NCI-H1417 (cell line): Measurements from ENCODE around the gene RORB.

Experiments used
- DNase-seq, 3 experiments: peaks; one replicate each; lab custom pipeline; 2025; lab: John Stamatoyannopoulos, UW

Gene RORB

DNA sequence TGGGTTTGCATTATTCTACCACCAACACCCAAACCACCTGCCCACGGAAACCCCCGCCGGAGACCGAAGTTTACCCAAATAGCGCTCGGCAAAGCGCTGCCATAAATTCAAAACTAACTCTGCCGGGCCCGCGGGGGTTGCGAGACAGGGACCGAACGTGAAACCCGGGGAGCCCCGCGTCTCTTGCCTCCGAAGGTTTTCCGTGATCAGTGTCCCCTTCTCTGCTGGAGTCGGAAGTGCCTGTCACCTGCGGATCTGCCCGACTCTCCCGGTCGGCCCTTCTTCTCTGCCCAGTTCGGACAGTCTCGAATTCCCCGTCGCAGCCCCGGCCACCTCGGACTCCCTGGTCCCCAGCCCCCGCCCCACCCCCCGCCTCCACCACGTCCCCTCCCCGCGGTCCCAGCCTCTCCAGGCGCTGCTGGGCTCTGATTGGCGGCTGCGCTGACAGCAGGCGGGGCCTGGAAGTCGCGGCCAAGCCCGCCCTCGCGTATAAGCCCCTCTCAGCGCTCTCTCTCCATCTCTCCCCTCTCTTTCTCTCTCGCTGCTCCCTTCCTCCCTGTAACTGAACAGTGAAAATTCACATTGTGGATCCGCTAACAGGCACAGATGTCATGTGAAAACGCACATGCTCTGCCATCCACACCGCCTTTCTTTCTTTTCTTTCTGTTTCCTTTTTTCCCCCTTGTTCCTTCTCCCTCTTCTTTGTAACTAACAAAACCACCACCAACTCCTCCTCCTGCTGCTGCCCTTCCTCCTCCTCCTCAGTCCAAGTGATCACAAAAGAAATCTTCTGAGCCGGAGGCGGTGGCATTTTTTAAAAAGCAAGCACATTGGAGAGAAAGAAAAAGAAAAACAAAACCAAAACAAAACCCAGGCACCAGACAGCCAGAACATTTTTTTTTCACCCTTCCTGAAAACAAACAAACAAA, at the start of gene RORB:
TSS of gene RORB (plus strand) at position 517 of the 929 bp plus-strand sequence. CDS start 642 bp downstream, outside the sequence.
- peak; percentile 39 to 66 (median 44) for DNase-seq

DNA sequence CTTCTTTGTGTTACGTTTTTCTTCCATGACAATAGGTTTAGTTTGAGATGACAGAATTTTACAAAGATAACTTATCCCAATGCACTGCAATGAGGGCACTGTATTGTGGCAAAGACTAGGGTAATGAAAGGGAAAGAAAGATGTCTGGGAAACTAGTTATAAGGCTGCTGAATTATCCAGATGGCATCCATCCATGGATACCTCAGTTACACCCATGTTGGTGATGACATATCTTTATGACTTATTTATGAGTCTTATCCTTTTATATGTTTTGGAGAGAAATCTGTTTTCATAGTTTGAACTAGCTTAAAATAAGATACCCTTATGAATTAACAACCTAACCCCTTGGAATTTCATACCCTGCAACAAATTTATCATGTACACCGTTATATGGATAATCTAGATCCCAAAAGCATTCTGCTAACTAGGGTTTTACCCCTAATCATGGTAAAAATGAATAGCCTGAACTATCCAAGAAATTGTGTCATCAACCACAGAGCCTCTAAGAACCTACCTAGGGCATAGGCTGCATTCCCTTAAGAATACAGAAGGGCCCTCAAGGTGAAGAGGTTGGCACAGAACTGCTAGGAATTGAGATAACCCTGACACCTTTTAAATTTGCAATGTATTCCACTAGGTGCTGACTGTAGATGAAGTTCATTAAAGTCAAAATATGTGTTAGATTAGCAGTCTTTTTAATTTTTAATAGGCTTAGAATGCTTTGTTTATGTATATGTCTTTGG, 49.5 kb upstream of the RORB start:
- no peak for DNase-seq

DNA sequence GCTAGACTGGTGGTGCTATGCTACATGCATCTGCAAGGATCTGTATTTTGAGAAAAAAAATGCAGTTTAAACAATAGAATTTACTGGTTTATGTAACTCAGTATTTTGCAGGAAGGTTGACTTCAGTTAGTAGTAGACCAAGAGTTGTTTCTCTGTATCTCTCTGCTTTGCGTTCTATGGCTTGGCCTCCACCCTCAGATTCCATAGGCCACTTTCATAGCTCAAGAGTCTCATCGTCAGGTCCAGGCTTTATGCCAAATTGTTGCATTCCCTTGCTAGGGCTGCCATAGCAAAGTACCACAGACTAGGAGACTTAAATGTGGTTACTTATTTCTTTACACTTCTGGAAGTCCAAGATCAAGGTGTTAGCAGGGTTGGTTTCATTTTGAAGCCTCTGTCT, 48.1 kb upstream of the RORB start:
- DNase-seq: no peak

DNA sequence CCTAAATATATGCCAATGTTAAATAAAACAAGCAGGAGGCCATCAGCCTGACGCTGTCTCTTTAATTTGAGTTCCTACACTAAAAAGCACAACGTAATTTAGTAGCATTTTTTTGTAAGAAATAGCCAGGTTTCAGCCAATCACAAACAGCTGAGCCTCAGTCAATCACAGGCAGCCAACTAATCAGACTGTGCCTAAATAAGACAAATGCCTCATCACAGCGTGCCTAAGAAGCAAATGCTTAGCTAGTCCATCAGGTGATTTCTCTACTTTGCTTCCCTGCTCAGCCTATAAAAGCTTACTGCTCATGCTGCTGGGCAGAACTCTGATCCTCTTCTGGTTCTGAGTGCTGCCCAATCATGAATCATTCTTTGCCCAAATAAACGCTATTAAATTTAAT, 38.3 kb upstream of the RORB start:
- no peak for DNase-seq

DNA sequence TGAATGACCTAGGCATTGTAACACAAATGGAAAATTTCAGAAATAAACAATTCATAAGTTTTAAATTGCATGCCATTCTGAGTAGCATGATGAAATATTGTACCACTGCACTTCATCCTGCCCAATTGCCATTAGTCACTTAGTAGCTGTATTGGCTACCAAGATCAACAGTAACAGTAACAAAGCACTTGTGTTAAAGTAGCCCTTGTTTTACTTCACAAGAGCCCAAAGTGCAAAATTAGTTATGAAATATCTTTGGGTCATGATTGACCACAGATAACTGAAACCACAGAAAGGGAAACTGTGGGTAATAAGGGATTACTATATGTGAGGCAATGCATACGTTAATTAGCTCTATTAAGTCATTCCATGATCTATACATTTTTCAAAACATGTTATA, 33.3 kb upstream of the RORB start:
- no peak for DNase-seq

DNA sequence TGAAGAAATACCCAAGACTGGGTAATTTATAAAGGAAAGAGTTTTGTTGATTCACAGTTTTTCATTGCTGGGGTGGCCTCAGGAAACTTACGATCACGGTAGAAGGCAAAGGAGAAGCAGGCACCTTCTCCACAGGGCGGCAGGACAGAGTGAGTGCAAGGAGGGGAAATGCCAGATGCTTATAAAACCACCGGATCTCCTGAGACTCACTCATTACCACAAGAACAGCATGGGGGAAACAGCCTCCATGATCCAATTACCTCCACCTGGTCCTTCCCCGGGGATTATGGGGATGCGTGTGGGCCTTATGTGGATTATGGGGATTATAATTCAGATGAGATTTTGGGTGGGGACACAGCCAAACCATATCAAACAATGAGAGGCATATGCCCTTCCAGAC, 18.5 kb upstream of the RORB start:
- DNase-seq: no peak

DNA sequence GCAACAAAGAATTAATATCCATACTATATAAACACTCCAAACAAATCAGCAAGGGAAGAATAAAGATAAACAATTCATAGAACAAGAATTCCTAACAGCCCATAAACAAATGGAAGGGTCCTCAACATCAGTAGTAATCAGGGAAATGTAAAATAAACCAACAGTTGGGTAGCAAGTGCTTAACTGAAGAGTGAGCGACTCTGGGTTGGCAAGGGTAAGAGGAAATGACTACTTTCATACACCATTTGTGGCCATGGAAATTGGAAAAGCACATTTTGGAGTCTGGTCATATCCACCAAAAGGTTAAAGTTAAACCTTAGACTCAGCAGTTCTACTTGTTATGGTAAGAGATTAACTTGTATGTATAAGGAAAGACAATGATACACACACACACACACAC, 17.4 kb upstream of the RORB start:
- DNase-seq: no peak

DNA sequence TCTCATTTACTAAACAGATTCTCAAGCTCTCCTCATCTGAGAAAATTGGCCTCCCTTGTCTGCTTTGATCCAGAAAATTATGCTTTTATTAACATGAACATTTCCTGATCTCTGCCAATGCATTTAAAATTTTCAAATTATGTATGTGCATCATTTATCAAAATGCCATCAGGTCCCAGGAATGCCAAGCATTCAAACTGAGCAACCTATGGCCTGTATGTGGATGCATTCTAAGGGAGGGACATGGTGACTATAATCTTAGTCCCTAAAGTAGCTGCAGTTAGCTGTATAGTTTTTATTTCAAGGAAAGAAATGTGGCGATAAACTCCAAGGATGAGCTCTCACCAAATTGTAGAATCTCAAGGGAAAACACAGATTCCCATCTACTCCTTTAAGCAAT, 9.7 kb upstream of the RORB start:
- DNase-seq: no peak

DNA sequence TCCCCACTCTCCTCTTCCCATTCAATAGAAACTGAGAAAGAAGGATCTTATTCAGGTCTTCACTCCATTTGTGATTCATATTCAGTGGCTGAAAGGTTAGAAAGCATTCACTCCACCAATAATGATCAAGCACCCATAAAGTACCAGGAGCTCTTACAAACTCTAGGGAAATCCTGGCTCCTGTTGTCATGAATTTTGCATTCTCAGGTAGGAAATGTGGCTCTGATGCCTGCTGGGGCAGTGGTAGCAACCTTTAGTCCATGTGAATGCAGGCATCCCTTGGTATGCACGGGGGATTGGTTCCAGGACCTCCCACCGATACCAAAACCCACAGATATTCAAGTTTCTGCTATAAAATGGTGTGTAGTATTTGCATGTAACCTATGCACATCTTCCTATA, 3.6 kb upstream of the RORB start:
- no peak for DNase-seq

DNA sequence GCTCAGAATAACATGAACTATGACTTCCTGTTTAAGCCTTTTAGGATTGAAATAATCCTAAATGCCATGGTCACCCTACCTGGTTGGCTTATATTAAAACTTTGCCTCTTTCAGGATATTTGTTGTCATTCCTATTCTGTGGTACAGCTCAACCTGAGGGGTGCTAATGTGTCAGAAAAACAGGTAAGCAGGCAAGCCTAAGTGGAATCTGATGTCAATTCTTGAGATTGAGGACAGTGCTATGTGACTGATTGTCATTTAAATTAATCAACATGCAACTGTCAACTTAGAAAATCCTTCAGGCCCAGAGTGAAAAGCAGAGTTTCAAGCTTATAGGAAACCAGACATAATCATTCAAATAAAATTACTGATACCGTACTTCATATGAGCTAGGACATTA, 2.6 kb upstream of the RORB start:
- no peak for DNase-seq

DNA sequence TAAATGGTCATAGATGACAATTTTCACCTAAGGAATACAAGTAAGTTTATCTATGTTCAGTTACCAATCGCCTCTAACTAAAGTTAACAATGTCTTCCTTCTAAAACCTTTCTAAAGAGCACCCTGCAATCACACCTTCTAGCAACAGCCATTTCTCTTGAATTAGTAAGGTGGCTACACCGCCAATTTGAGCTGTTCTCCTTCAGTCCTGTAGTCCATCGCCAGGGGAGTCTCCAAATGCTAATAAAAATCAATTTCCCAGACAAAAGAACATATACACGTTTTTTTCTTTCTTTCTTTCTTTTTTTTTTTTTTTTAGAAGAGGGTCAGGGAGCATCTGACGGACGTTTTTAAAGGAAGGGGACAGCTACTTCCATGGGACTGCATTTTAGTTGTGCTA, 729 bp upstream of the RORB start:
- DNase-seq: no peak

DNA sequence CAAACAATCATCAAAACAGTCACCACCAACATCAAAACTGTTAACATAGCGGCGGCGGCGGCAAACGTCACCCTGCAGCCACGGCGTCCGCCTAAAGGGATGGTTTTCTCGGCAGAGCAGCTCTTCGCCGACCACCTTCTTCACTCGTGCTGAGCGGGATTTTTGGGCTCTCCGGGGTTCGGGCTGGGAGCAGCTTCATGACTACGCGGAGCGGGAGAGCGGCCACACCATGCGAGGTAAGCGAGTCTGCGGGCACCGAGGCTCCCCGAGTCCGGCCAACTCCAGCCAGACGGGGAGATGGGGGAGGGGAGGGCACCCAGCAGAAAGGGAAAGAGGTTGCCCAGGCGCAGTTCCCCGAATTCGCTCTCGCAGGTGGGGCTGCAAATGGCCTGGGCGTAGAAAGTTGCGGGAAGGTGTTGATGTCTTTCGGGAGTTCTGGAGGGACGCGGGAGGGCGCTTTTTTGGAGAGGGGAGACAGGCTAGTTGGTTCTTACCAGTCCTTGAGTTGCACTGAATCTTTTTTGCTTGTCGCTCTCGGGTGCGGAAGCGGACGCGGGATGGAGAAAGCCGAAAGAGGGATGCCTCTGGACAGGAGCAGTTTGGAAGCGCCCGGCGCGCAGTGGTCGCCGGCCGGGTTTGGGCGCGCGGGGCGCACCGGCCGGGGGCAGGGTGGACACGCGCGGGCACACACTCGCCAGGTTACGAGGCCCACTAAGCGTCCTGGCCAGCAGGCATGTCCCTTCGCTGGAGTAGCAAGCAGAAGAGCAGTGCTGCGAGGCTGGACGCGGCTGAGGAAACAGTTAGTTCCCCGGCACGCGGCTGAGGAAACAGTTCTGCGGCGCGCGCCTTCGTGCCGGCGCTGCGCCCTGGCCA, 849 bp downstream of the RORB start:
- peak in 2 of 3 experiments; percentile 41 to 52 for DNase-seq

DNA sequence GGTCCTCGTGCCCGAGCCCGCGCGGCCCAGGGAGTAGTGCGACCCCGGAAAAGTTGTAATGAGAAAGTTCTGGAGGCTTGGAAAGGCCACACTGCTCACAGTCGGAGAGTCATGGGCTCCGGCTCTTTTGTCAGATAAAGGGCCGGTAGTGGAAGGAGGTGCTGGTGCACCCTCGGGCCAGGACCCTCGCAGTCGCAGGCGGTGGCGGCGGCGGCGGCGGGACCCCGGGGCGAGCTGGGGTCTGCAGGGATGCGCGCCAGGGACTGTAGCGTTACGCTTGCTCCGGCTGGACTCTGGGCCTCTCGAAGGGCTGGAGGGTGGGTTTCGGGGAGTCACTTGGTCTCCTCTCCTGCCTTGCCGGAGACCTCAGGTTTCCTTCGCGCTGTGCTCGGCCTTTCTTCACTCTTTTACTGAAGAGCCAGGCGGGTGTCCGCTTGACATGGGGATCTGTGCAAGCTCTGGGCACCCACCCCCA, 1.5 kb downstream of the RORB start:
- DNase-seq: no peak

DNA sequence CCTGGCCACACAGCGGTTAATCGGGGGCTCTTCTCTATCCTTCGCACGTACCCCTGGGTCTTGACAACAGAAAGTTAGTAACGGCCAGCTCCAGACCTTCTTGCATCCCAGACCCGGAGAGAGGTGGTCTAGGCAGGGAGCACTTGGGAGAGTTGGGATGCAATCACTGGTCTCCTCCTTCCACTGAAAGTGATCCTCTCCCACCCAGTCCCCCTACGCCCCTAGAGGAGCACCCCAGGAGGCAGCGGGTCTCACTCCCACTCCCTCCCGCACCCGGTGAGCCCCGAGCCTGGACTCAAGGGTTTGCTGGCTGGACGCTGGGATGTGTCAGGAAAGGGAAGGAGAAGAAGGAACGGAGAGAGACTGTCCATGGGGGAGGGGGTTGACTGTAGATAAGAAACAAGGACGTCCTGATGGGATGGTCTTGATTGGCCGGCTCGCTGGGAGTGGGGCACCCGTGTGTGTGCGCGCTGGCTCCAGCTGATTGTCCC, 2.0 kb downstream of the RORB start:
- DNase-seq: no peak

DNA sequence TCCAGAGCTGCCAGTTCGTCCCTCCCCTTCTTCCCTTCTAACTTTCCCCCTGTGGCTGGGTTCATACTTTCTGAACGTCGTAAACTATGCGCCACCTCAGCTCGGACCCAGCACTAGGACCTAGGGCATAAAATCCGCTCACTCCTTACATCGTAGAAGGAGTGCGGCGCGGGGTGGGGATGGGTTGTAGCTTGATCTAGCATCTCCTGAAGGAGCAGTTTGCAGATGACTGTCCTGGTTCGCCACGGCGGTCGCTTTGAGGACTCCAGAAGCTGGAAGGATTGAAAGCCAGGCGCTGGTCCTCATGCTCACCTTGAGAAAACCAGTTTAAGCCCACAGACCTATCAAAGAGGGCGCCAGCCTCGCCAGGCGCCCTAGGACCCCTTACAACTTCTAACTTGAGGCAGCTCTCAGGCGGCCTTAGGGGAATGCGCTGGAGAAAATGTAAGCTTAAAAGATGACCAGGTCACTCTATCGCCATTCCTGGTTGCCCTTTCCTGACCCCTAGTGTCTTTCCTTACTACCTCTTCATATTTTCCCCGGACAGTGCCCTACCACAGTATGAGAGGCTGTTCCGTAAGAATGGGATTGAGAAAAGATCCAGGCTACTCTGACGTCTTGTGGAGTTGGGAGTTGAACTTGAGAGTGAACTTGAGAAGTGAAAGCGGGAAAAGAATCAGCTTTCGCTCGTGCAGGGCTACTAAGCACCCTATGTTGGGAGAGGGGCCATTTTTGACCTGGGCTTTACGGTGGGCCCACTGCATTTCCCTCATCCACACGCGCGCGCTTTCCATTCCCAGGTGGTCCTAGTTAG, 2.8 kb downstream of the RORB start:
- DNase-seq: no peak

DNA sequence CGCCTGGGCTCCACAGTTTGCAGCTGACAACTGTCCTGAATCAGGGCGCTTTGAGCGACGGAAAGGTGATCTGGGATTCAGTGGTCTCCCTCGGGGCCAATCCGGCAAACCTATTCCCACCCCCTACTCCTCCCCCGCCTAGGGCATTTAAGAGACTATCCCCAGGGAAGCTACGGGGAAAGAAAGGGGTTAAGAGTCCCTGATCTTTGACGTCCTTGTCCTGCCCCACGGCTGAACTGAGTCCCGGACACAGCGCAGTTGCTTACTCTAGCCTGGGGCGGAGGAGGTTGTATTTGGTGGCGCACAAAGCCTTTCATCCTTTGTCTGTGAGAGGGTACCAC, 3.4 kb downstream of the RORB start:
- no peak for DNase-seq

DNA sequence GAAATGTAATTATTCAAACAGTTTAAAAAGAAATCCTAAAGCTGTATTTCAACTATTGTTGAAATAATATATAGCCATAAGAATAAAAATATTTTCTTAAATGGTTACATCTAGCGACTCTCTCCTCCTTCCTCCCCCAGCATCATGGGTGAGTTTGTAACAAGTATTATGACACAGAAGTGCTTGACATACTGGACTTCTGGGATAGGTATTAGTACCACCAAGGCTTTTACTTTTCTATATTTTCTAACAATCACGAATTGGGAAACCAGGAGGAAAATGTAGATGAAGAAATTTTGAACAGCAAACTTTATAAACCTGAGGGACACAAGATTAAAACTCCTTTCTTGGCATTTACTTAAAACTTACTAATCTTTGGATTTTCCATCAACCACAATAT, 4.4 kb downstream of the RORB start:
- no peak for DNase-seq

DNA sequence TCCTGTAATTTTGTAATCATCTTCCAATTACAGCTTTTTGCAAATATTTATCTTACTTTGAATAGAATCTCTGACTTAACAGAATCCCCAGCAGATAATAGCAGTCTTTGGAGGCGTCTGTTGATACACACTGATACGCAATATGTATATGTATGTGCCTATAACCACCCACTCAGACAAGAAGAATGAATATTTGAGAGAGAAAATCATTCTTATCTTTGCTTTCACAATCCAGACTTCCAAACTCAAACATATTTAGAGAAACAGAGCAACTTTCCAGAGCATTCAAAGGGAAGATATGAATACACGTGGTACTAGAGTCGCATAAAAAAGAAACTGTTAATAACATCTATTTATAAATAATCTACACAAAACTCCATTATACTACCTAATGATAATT, 6.1 kb downstream of the RORB start:
- peak in 1 of 3 experiments; percentile 32 for DNase-seq

DNA sequence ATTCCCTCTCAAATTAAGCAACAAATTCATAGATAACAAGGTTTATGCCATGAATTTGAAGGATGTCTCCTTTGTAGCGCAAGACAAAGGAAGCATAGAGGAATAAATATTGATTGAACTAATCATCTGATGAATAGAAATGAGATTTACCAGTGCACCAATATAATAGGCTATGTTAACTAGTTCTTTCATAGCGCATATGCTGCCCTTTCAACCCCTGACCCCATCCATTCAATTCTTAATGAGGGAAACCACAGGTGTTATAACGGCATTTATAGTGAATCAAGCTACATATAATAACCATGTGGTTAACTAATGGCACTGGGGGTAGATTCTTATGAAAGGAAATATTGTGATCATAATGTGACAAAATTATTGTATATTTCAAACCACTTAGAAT, 6.5 kb downstream of the RORB start:
- peak in 1 of 3 experiments; percentile 26 for DNase-seq

DNA sequence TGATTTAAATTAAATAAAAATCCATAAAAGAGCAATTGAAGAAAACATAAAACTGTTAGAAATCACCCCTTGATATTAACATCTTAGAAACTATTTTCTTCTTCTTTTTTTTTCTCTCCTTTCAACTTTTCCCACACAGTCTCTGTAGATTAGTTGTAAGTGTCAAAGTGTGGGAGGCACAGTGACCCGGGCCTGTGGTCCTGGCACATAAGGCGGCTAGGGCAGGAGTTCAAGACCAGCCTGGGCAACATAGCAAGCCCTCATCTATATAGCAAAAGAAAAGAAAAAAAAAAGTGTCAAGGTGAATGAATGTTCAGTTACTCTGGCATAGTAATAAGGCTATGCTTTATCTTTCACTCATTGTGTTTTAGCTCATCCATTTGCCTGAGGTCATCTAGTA, 14.2 kb downstream of the RORB start:
- DNase-seq: no peak

DNA sequence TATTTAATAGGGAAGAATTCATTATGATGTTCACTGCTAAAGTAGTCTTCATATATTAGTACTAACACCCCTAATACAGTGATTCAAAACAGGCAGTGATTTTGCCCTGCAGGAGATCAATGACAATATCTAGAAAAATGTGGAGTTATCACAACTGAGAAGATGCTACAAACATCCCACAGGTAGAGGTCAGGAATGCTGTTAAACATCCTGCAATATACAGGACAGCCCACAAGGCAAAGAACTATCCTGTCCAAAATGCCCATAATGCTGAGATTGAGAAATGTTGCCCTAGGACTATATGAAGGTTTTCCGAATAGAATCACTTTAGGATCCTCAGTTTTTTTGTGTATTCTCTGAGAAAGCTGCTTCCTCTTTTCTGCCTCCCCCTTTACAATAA, 15.3 kb downstream of the RORB start:
- no peak for DNase-seq
